ENCODE data around the gene PRKCQ.

PRKCQ gene

DNA sequence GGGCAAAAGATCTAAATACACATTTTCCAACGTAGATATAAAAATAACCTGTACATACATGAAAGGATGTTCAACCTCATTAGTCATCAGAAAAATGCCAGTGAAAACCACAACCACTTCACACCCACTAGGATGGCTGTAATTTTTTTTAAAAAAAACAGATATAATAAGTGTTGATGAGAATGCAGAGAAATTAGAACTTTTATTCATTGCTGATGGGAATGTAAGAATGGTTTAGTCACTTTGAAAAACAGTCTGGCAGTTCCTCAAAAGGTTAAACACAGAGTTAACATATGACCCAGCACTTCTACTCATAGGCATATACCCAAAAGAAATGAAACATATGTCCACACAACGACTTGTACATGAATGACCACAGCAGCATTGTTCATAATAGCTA lies 32.3 kb upstream of the PRKCQ start:
- Histone ChIP-seq H3K4me2 (peak overlapping the region in 4 of 11 experiments; percentile 5 to 40 (median 20); a peak in 3 of 22 replicates), H3K27me3 (no peaks in the 10 kb centered on the region)
- no peak for TF ChIP-seq Cebpa-rat (IDR thresholded peaks at IDR 0.05)

DNA sequence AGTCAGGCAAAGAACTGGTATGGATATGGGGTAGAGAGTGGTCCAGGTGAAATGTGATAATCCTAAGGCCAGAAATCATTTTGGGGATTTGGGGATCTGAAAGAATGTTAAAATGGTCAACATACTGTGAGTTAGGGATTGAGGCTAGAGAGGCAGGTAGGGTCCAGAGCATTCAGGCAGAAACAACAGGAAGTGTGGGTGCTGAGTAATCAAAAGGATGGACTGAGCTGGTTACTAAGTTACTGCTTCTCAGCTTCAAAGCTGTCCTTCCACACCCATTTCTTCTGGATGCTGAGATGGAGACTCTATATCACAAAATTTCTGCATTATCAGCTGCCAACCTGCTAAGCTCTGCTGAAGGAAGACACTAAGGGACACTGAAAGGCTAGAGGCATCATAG lies 30.6 kb upstream of the PRKCQ start:
- no peak for TF ChIP-seq Cebpa-rat (IDR thresholded peaks at IDR 0.05)
- H3K27me3 ChIP-seq: no peaks in the 10 kb centered on the region
- H3K9ac ChIP-seq: no peak overlapping the region
- H3K9me3 ChIP-seq (replicated peaks in 1 of 11): peaks cover 11 to 46% (median 27%) of the 10 kb centered on the region in 11 experiments
- H4K20me1 ChIP-seq: no peaks in the 10 kb centered on the region
- peaks cover 23 to 42% (median 32%) of the 10 kb centered on the region in 10 experiments for H3K4me1 ChIP-seq
- no peak overlapping the region for H3K4me3 ChIP-seq
- H3K36me3 ChIP-seq: no peaks in the 10 kb centered on the region
- peak overlapping the region in 9 of 11 experiments; percentile 0 to 61 (median 29); a peak in 16 of 22 replicates for H3K4me2 ChIP-seq
- no peak overlapping the region for H3K27ac ChIP-seq

More for the DNA sequence above, 32.3 kb upstream of the PRKCQ start:
- H3K9me3 ChIP-seq (replicated peaks in 1 of 11): peaks cover 11 to 34% (median 22%) of the 10 kb centered on the region in 11 experiments
- H3K36me3 ChIP-seq: no peaks in the 10 kb centered on the region
- no peak overlapping the region for H3K27ac ChIP-seq
- peaks cover 17 to 36% (median 26%) of the 10 kb centered on the region in 10 experiments for H3K4me1 ChIP-seq
- H3K9ac ChIP-seq: no peak overlapping the region
- no peaks in the 10 kb centered on the region for H4K20me1 ChIP-seq
- no peak overlapping the region for H3K4me3 ChIP-seq

DNA sequence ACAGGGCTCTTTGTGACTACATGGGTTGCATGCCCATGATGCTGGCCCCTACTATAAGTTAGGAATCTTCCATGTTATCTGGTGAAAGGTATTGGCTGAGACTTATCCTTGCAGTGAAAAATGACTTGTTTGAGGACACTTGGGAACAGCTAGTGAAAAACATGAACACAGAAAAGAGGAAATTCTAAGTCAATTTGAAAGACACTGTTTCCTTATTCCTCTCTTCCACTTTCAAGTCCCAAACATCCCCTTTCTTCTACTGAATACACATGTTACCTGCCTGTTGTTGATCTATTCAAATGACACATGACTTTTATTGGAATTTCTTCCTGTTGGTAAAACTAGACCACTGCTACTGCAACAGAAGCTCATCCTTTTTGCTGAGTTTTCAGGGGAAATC lies 29.5 kb upstream of the PRKCQ start:
- peaks cover 23 to 42% (median 32%) of the 10 kb centered on the region in 10 experiments for H3K4me1 ChIP-seq
- TF ChIP-seq Cebpa-rat (IDR thresholded peaks at IDR 0.05): no peak
- H3K4me2 ChIP-seq: peak overlapping the region in 3 of 11 experiments; percentile 5 to 69 (median 39); a peak in 6 of 22 replicates
- no peak overlapping the region for H3K4me3 ChIP-seq
- H3K9ac ChIP-seq: no peak overlapping the region
- peaks cover 11 to 52% (median 27%) of the 10 kb centered on the region in 11 experiments for H3K9me3 ChIP-seq (replicated peaks in 1 of 11)
- no peaks in the 10 kb centered on the region for H4K20me1 ChIP-seq
- H3K36me3 ChIP-seq: no peaks in the 10 kb centered on the region
- H3K27me3 ChIP-seq: no peaks in the 10 kb centered on the region
- H3K27ac ChIP-seq: no peak overlapping the region

DNA sequence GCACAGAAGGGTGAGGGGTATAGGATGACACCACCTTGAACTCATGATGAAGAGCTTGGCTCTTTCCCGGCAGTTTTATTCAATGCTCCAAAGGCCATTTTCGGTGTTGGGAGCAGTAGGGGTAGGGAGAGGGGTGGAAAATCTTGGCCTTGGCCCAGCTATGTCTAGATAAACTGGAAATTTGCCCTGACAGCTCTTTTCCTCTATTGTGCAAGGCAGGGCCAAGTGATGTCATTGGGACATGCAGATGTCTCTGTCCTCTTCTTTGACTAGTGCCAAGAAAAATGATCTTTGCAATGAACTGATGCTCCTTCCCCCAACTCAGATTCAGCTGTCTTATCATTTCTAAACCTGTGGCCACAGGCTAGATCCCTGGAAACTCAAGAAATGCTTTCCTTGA lies 27.7 kb upstream of the PRKCQ start:
- H4K20me1 ChIP-seq: no peaks in the 10 kb centered on the region
- TF ChIP-seq Cebpa-rat (IDR thresholded peaks at IDR 0.05): no peak; a peak in 1 of 22 replicates

DNA sequence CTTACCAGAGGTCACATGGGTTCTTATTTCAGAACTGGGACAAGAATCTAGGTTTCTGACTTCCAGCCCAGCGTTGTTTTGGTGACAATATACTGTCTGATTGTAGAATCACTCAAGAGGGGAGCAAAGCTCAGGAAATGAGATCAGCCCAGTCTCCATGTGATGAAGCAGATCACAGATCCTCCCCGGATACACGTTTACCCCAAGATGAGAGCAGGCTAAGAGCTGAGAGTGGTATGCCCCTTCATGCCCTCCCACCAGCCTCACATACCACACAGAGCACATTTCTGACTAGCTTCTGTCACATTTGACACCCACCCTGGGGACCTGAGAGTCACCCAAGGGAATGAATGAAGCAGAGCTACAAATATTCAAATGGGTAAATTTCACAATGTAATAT lies 27.1 kb upstream of the PRKCQ start:
- peaks cover 23 to 37% (median 27%) of the 10 kb centered on the region in 10 experiments for H3K4me1 ChIP-seq
- H3K9me3 ChIP-seq (replicated peaks in 1 of 11): peaks cover 0 to 34% (median 11%) of the 10 kb centered on the region in 11 experiments; a peak in 14 of 22 replicates
- H3K36me3 ChIP-seq: no peaks in the 10 kb centered on the region
- H3K4me2 ChIP-seq: peak overlapping the region; percentile 8 to 57 (median 43); a peak in 20 of 22 replicates
- no peaks in the 10 kb centered on the region for H4K20me1 ChIP-seq
- peak overlapping the region in 7 of 11 experiments; percentile 12 to 46 (median 26); a peak in 6 of 22 replicates for H3K27ac ChIP-seq
- H3K4me3 ChIP-seq: no peak overlapping the region
- H3K9ac ChIP-seq: no peak overlapping the region
- no peak for TF ChIP-seq Cebpa-rat (IDR thresholded peaks at IDR 0.05)
- H3K27me3 ChIP-seq: no peaks in the 10 kb centered on the region

More for the DNA sequence above, 27.7 kb upstream of the PRKCQ start:
- H3K27ac ChIP-seq: no peak overlapping the region
- H3K4me1 ChIP-seq: peaks cover 23 to 42% (median 32%) of the 10 kb centered on the region in 10 experiments
- no peak overlapping the region for H3K9ac ChIP-seq
- no peaks in the 10 kb centered on the region for H3K36me3 ChIP-seq
- no peak overlapping the region for H3K4me3 ChIP-seq
- H3K4me2 ChIP-seq: peak overlapping the region in 6 of 11 experiments; percentile 6 to 46 (median 38); a peak in 9 of 22 replicates
- H3K27me3 ChIP-seq: no peaks in the 10 kb centered on the region
- H3K9me3 ChIP-seq (replicated peaks in 1 of 11): peaks cover 0 to 36% (median 12%) of the 10 kb centered on the region in 11 experiments; a peak in 14 of 22 replicates

DNA sequence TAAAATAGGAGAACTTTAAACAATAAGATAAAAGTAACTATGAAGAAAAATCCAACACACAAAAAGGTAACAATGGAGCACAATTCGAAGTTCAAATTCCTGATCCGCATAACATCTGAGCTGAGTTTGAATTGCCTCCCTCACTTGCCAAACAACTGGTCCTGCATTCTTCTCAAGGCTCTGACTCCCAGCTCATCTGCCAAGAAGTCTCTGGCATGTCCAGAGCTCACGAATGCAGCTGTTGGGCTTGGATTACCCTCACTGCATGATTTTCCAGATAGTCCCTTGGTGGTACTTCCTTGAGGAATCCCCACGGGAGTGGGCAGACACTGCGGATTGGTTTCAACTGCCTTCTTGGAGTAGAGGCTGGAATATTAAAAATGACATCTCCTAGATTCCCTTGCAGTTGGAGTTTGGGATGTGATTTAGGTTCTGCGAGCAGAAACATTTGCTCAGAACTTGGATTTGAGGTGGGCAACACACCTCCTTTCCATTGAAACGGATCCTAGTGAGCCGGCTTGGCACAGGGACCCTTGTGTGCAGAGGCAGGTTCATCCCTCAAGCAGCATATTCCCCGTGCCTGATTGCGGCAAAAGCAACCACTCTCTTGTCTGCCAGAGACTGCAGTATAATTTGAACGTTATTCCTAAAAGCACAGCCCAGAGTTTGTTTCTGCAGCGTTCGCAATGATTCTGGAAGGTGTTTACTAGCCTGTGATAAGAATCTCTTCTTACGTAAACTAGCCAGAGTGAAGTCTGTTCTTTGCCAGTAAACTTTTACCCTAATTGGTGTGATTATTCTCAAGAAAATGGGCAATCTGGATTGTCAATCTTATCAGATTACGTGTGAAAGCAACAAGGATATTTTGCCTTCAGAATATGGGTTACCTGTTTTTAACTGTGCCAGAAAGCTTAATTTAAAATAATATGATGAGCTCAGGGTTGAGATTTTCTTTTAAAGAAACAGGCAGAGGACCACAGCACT lies 23.4 kb upstream of the PRKCQ start:
- no peak overlapping the region for H3K4me3 ChIP-seq
- H3K4me2 ChIP-seq: no peak overlapping the region
- no peaks in the 10 kb centered on the region for H4K20me1 ChIP-seq
- H3K27me3 ChIP-seq: no peaks in the 10 kb centered on the region
- peaks cover 0 to 37% (median 14%) of the 10 kb centered on the region in 11 experiments; a peak in 15 of 22 replicates for H3K9me3 ChIP-seq (replicated peaks in 1 of 11)
- H3K4me1 ChIP-seq: peaks cover 23 to 29% (median 27%) of the 10 kb centered on the region in 10 experiments
- H3K27ac ChIP-seq: no peak overlapping the region
- TF ChIP-seq Cebpa-rat (IDR thresholded peaks at IDR 0.05): no peak
- no peaks in the 10 kb centered on the region for H3K36me3 ChIP-seq
- no peak overlapping the region for H3K9ac ChIP-seq

DNA sequence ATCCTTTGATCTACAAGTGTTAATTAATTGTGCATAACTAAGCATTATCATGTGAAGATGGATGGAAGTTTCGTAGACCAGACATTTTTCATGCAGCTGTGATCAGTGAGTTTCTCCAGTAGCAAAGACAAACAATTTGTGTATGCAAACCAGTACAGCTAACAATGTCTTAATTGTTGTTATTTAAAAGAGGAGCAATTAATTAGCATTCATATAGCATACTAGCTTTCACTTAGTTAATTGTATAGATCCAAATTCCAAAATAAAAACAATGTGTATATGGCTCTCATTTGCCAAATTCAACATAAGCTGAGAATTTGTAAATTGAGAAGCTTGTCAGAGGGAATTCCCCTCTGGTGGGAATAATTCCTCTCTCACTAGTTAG lies 22.6 kb upstream of the PRKCQ start:
- Histone ChIP-seq H3K9me3 (replicated peaks in 1 of 11) (peaks cover 0 to 33% (median 11%) of the 10 kb centered on the region in 11 experiments; a peak in 15 of 22 replicates), H3K9ac (no peak overlapping the region), H3K4me1 (peaks cover 23 to 28% (median 25%) of the 10 kb centered on the region in 10 experiments), H3K4me2 (no peak overlapping the region), H3K27ac (no peak overlapping the region), H3K4me3 (no peak overlapping the region), H3K27me3 (no peaks in the 10 kb centered on the region), H3K36me3 (no peaks in the 10 kb centered on the region), H4K20me1 (no peaks in the 10 kb centered on the region)
- no peak for TF ChIP-seq Cebpa-rat (IDR thresholded peaks at IDR 0.05)

DNA sequence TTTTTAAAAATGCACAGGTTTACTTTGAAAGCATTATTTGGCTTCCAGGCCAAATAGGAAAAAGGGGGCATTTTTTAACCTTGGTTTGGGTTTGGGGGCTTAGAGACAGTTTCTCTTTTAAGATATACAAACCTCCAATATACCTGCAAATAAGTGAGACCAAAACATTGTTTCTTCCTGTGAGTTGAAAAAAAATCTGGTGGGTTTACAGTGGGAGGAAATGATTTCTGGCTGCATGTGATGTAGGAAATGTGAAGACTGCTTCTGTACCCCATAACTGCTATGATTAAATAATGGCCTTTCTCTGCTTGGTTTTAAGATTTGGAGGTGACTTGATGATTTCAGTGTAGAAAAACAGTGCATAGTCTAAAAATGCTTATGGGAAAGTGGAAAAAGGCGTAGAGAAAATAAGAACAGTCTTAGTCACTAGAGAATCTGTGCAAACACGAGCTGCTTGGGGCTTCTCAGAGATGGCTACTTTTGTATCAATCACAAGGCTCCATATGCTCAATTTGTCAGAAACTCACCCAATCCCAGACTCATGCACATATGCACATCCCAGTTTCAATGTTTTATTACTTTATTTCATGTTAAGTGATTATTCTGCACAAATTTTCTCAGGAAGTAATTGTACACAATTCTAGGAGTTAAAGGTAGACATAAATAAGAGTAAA lies 22.1 kb upstream of the PRKCQ start:
- no peak overlapping the region for H3K4me3 ChIP-seq
- H3K4me1 ChIP-seq: peaks cover 19 to 24% (median 21%) of the 10 kb centered on the region in 10 experiments
- TF ChIP-seq Cebpa-rat (IDR thresholded peaks at IDR 0.05): no peak
- no peak overlapping the region for H3K4me2 ChIP-seq
- no peak overlapping the region for H3K9ac ChIP-seq
- no peaks in the 10 kb centered on the region for H4K20me1 ChIP-seq
- peaks cover 0 to 27% (median 9%) of the 10 kb centered on the region in 11 experiments; a peak in 13 of 22 replicates for H3K9me3 ChIP-seq (replicated peaks in 1 of 11)
- no peak overlapping the region for H3K27ac ChIP-seq
- H3K27me3 ChIP-seq: no peaks in the 10 kb centered on the region
- no peaks in the 10 kb centered on the region for H3K36me3 ChIP-seq

Measured in BLaER1 treated with 17β-estradiol and CSF1 and Interleukin-3, amounts not matched to agents 10 nM and 100 nM (cell line).